Heart left ventricle (tissue), 16 donors: Measurements from ENCODE around the gene FUT2. TPM values are rescaled to one million over a fixed set of nuclear protein-coding genes. Genes with fewer than 3 reads are reported as not detected.

Source experiments
- ATAC-seq, 4 donors: fragments of 200-7000 bp; cut with Tn5 transposase; one replicate each; pipeline ENCODE4 v1.9.1; 2020 to 2022; ENCODE audit warnings: moderate library complexity in 4 of 4, mild to moderate bottlenecking in 3 of 4, moderate number of reproducible peaks in 1 of 4
- DNase-seq, 5 donors: peaks; one replicate each; pipeline ENCODE4 v3.0.0-alpha.2; 2020
- H3K27ac ChIP-seq, 12 donors: fragments of 200-600 bp; sonication (generic) in 4 of 12; one replicate each; pipeline versions ENCODE4 v1.5.0 to v1.8.0; 2016 to 2022; ENCODE audit warnings: mild to moderate bottlenecking in 2 of 12
- H3K27me3 ChIP-seq, 9 donors: fragments of 200-600 bp; sonication (generic) in 2 of 9; one replicate each; pipeline versions ENCODE4 v1.5.1 to v1.8.0; 2016 to 2022; ENCODE audit warnings: mild to moderate bottlenecking in 3 of 9
- H3K36me3 ChIP-seq, 9 donors: fragments of 200-600 bp; sonication (generic) in 2 of 9; one replicate each; pipeline versions ENCODE4 v1.5.0 to v1.8.0; 2018 to 2022; ENCODE audit warnings: mild to moderate bottlenecking in 2 of 9
- H3K4me1 ChIP-seq, 12 donors: fragments of 200-600 bp; sonication (generic) in 4 of 12; one replicate each; pipeline versions ENCODE4 v1.5.0 to v1.8.0; 2016 to 2022; ENCODE audit warnings: mild to moderate bottlenecking in 3 of 12
- H3K4me3 ChIP-seq, 12 donors: fragments of 200-600 bp; sonication (generic) in 4 of 12; one replicate each; pipeline versions ENCODE4 v1.5.0 to v1.8.0; 2017 to 2022; ENCODE audit warnings: mild to moderate bottlenecking in 9 of 12, moderate library complexity in 4 of 12
- H3K9me3 ChIP-seq, 12 donors: fragments of 200-600 bp; sonication (generic) in 4 of 12; one replicate each; pipeline versions ENCODE4 v1.5.0 to v1.8.0; 2016 to 2022; ENCODE audit warnings: mild to moderate bottlenecking in 1 of 12
- POLR2A ChIP-seq, 2 donors: fragments of 450-650 bp; IDR thresholded peaks; one replicate each; pipeline ENCODE4 v1.6.1; 2017; ENCODE audit warnings: antibody characterized with exemption in 2 of 2, mild to moderate bottlenecking in 2 of 2, moderate library complexity in 2 of 2
- WGBS, 4 donors: extraction: QIAGEN DNeasy Blood & Tissue Kit in 2 of 4; methylation state at CpG; one replicate each; pipeline versions ENCODE4 v1.1.5 to v1.1.7; 2013 to 2018; 5-methylcytosine and 5-hydroxymethylcytosine counted together
- intact Hi-C, 10 donors: fragments of 100-400 bp; cut with DNase I; formaldehyde crosslinking; loops; one replicate each; pipeline versions ENCODE4 v1.11.1 to v1.14.2; 2022
- long read RNA-seq, 3 donors: library from polyadenylated mRNA; unstranded; transcript quantifications; one replicate each; pipeline ENCODE4 v2.0.0, GENCODE V29; 2020 to 2021
- polyA plus RNA-seq, 2 donors: library from polyadenylated mRNA; stranded (reverse); fragments of 200-250 nt; gene quantifications; one replicate each; pipeline ENCODE4 v1.2.3, GENCODE V29; 2013
- total RNA-seq, 9 donors: library from RNA; depleted of rRNA in 2 of 9; stranded (reverse); fragments of >200 nt in 2 of 9; fragmentation: NEBNext Ultra II Directional in 3 of 9; extraction: Animal tissue kit (Norgen Biotek cat#: 25700) in 3 of 9; gene quantifications; one replicate each; pipeline versions ENCODE4 v1.1.0 to v1.2.4, GENCODE V29; 2016 to 2023
- TF ChIP-seq, protein P1 (sequence below), 12 donors: fragments of 200-600 bp; sonication (generic) in 4 of 12; IDR thresholded peaks; one replicate each; pipeline versions ENCODE4 v1.5.0 to v1.8.0; 2018 to 2022; ENCODE audit warnings: antibody characterized with exemption in 12 of 12, mild to moderate bottlenecking in 5 of 12
- donor health status: ischemic (EF 13 %, LVEDD 7.1; RV severe dilation, severe dysfunction).
- donor health status: healthy with polysubstance abuse.
- donor health status: DM: no; HTN: yes; CAD: no.
- donor health status: DM: no; HTN: no; CAD: no.
- donor health status: ischemic (EF 25% LVEDD 6.9; RV normal size, moderate dysfunction).
- donor health status: ischemic (EF 25% LVEDD 5.7; RV mildly dilated, moderate dysfunction).
- donor health status: healthy.
- donor health status: DM: yes; HTN: yes; CAD: no.
- donor health status: ischemic (EF 35%, LVEDD 5.7; RV mildly dilated, moderate dysfunction).
- donor health status: nonischemic (EF 11% LVEDD 7.7; RV severe dilation, severe dysfunction).
- donor health status: DM: yes; HTN: yes; CAD: no.
- donor health status: PGD.
- donor health status: ischemic (EF 29% LVEDD 5.4; RV normal size, mild dysfunction).
- donor health status: nonischemic (EF 23%, LVEDD 6.1; RV moderate dilation, normal function).

Gene FUT2
- total RNA-seq (under 1 TPM in 1 of 9 donors, not detected in 8; 0.14 TPM), polyA plus RNA-seq (under 1 TPM in 1 of 2 donors, not detected in 1; 0.19 TPM)
- long read RNA-seq, donor 1, partial matches to known transcripts: 0 of 1 reads
- long read RNA-seq, donor 1, other reads (novel, unspliced or antisense): 1 of 1 reads
- long read RNA-seq, donor 2: 0 reads
- long read RNA-seq, donor 3: 0 reads

DNA sequence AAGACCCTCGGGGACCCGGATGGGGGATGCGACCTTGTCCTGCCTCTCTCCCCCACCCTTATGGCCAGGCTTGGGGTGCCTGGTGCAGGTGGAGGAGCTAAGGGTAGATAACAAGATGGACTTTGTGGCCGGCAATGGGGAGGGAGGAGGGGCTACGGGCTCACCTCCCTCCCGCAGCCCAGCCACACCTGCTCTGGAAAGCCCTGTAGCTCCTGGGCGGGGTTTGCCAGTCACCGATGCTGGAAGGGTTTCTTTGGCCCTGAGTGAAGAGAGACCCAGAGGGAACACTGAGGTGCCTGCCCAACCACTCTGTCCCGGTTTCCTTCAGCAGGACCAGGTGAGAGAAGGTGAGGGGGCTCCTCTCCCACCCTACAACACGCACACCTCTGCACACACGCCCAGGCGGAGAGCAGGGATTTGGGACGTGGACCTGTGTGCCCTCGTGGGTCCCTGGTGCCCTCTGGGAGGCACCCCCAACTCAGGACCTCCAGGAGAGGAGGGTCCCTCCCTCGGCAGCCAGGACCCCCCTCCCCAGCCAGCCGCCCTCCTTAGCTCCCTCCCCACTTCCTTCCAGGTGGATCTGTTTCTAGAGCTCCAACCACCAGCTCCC is at the start of gene FUT2:
FUT2 (plus strand) TSS at position 229 of the 610 bp plus-strand sequence. CDS start 6,986 bp downstream, outside the sequence.
- peak in 3 of 4 donors; percentile 19 to 23 (median 23) for ATAC-seq
- peak within 1 kb of the TSS in 4 of 12 donors; percentile 11 to 40 (median 28) for H3K27ac ChIP-seq
- WGBS, 4 donors: 36 to 45% (median 41%) methylated on average over 10 to 16 of the region's 16 CpGs
- no peaks in the 10 kb centered on the region for H3K36me3 ChIP-seq
- peaks cover 0 to 26% (median 7%) of the 10 kb centered on the region in 9 donors for H3K27me3 ChIP-seq
- TF ChIP-seq, protein P1, sequence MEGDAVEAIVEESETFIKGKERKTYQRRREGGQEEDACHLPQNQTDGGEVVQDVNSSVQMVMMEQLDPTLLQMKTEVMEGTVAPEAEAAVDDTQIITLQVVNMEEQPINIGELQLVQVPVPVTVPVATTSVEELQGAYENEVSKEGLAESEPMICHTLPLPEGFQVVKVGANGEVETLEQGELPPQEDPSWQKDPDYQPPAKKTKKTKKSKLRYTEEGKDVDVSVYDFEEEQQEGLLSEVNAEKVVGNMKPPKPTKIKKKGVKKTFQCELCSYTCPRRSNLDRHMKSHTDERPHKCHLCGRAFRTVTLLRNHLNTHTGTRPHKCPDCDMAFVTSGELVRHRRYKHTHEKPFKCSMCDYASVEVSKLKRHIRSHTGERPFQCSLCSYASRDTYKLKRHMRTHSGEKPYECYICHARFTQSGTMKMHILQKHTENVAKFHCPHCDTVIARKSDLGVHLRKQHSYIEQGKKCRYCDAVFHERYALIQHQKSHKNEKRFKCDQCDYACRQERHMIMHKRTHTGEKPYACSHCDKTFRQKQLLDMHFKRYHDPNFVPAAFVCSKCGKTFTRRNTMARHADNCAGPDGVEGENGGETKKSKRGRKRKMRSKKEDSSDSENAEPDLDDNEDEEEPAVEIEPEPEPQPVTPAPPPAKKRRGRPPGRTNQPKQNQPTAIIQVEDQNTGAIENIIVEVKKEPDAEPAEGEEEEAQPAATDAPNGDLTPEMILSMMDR (IDR thresholded peaks at IDR 0.05): no peak
- H3K4me1 ChIP-seq: peaks cover 0 to 15% (median 5%) of the 10 kb centered on the region in 12 donors
- peak within 1 kb of the TSS in 9 of 12 donors; percentile 14 to 41 (median 32) for H3K4me3 ChIP-seq
- no peaks in the 10 kb centered on the region for H3K9me3 ChIP-seq
- intact Hi-C loops: no loop called here
- no peak for DNase-seq

DNA sequence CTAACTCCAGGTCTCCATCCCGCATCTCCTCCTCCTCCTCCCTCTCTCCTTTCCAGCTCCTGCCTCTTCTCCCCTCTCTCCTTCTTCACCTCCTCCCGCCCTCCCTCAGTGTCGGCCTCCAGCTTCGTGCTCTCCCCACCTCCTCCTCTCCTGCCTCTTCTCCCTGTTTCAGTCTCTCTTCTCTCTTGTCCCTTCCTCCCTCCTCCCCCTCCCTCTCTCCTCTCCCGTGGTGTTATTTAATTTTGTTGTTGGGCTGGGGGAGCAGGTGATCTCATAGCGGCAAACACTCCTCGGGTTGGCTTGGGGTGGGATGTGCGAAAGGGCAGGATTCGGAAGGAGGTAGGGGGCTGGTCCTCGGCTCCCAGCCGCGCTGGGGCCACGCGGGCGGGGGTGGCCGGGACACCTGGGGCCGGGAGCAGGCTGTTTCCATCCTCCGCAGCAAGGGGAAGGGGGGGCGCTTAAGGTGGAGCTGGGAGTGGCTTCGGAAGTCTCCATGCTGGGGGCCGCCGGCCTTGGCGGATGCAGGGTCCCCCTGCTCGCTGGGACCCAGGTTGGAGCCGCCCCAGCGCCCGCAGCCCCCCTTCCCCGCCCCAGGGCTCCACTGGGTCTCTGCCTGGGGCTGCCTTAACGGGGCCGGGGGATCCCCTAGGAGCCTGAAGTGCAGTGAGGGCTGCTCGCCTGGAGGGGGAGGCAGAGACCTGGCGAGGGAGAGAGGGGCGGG is 49.6 kb upstream of the FUT2 start, which contains the start of gene CA11:
CA11 (minus strand) TSS at position 187 of the 721 bp plus-strand sequence. CDS start 555 bp downstream, outside the sequence.
- Histone ChIP-seq H3K36me3 (no peaks in the 10 kb centered on the region), H3K9me3 (no peaks in the 10 kb centered on the region), H3K27ac (peak within 1 kb of the TSS; percentile 56 to 91 (median 82)), H3K4me3 (peak within 1 kb of the TSS; percentile 2 to 69 (median 58)), H3K4me1 (peaks cover 0 to 29% (median 13%) of the 10 kb centered on the region in 12 donors), H3K27me3 (no peaks in the 10 kb centered on the region)
- intact Hi-C loops: loop anchor here (1.0 to 10.0 kb wide), 14 partner anchors 29 to 329 kb away; partner anchors contain the start of genes HSD17B14 (in 6 of the 10), MAMSTR (in 2 of the 10) and FTL (in 1 of the 10)
- TF ChIP-seq, protein P1 (IDR thresholded peaks at IDR 0.05): peak; percentile 82 to 98 (median 90)
- TF ChIP-seq POLR2A (IDR thresholded peaks at IDR 0.05): no peak
- DNase-seq (peak; percentile 89 to 94 (median 91)), ATAC-seq (peak; percentile 69 to 92 (median 92))
- WGBS, 4 donors: 0 to 3% (median 1%) methylated on average over 14 to 33 of the region's 33 CpGs

DNA sequence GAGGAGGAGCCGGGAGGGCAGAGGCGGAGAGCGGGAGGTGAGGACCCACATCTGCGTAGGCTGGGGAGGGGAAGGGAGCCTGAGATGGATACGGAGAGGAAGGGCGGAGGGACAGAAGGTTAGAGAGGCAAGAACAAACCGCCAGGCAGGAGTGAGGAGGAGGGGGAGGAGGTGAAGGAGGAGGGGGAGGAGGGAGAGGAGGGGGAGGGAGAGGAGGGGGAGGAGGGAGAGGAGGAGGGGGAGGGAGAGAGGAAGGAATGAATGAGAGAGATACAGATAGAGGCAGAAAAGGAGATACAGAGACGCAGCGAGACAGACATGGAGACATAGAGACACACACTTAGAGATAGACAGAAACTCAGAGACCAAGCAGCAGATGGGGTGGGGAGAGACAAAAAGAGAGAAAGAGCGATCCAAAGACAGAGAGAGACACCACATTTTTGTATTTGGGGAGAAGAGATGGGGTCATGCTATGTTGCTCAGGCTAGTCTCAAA is 49.0 kb upstream of the FUT2 start:
- no peaks in the 10 kb centered on the region for H3K9me3 ChIP-seq
- H3K36me3 ChIP-seq: no peaks in the 10 kb centered on the region
- DNase-seq (no peak), ATAC-seq (no peak)
- no peaks in the 10 kb centered on the region for H3K27me3 ChIP-seq
- peak overlapping the region in 10 of 12 donors; percentile 54 to 69 (median 60) for H3K4me3 ChIP-seq
- peaks cover 0 to 29% (median 13%) of the 10 kb centered on the region in 12 donors for H3K4me1 ChIP-seq
- H3K27ac ChIP-seq: peak overlapping the region in 9 of 12 donors; percentile 56 to 89 (median 83)
- no peak for TF ChIP-seq POLR2A (IDR thresholded peaks at IDR 0.05)
- TF ChIP-seq, protein P1 (IDR thresholded peaks at IDR 0.05): no peak
- intact Hi-C loops: loop anchor here (1.0 to 10.0 kb wide), 14 partner anchors 29 to 328 kb away; partner anchors contain the start of genes HSD17B14 (in 6 of the 10), MAMSTR (in 2 of the 10) and FTL (in 1 of the 10)
- WGBS, 4 donors: 10 to 14% (median 12%) methylated on average over 7 to 10 of the region's 10 CpGs
